Measurements from ENCODE around the gene ARL6IP6.

ARL6IP6 gene

GRCh38 chr2:152718076-152718908 lies at the start of gene ARL6IP6:
Gene ARL6IP6, plus strand, starts transcription at chr2:152718620. Its CDS starts 5 bp downstream, at chr2:152718625.
- DNase-seq (ENCODE audit: low spot score) = peak; percentile 89

- no peak for DNase-seq (ENCODE audit: low spot score)
Measured at GRCh38 chr2:152674334-152674733, 44.1 kb upstream of the ARL6IP6 start.

- DNase-seq (ENCODE audit: low spot score) = no peak
Measured at GRCh38 chr2:152676461-152676860, 42.0 kb upstream of the ARL6IP6 start.

GRCh38 chr2:152678808-152679207 lies 39.6 kb upstream of the ARL6IP6 start:
- DNase-seq (ENCODE audit: low spot score) = no peak

- DNase-seq (ENCODE audit: low spot score) = no peak
Measured at GRCh38 chr2:152682663-152683062, 35.8 kb upstream of the ARL6IP6 start.

- no peak for DNase-seq (ENCODE audit: low spot score)
Measured at GRCh38 chr2:152683400-152683799, 35.0 kb upstream of the ARL6IP6 start.

GRCh38 chr2:152686321-152686720 lies 32.1 kb upstream of the ARL6IP6 start:
- DNase-seq (ENCODE audit: low spot score) = no peak

- DNase-seq (ENCODE audit: low spot score) = no peak
Measured at GRCh38 chr2:152693033-152693432, 25.4 kb upstream of the ARL6IP6 start.

GRCh38 chr2:152694161-152694661 lies 24.2 kb upstream of the ARL6IP6 start:
- peak; percentile 39 for DNase-seq (ENCODE audit: low spot score)

GRCh38 chr2:152695763-152696162 lies 22.7 kb upstream of the ARL6IP6 start:
- DNase-seq (ENCODE audit: low spot score) = no peak

- no peak for DNase-seq (ENCODE audit: low spot score)
Measured at GRCh38 chr2:152696476-152696875, 21.9 kb upstream of the ARL6IP6 start.

GRCh38 chr2:152701198-152701597 lies 17.2 kb upstream of the ARL6IP6 start:
- DNase-seq (ENCODE audit: low spot score) = no peak

GRCh38 chr2:152706477-152707021 lies 11.9 kb upstream of the ARL6IP6 start:
- DNase-seq (ENCODE audit: low spot score) = no peak

GRCh38 chr2:152708742-152709141 lies 9.7 kb upstream of the ARL6IP6 start:
- no peak for DNase-seq (ENCODE audit: low spot score)

GRCh38 chr2:152710713-152711112 lies 7.7 kb upstream of the ARL6IP6 start:
- DNase-seq (ENCODE audit: low spot score) = no peak

- DNase-seq (ENCODE audit: low spot score) = no peak
Measured at GRCh38 chr2:152715112-152715511, 3.3 kb upstream of the ARL6IP6 start.

GRCh38 chr2:152715854-152716428 lies 2.5 kb upstream of the ARL6IP6 start:
- DNase-seq (ENCODE audit: low spot score) = peak; percentile 30

- no peak for DNase-seq (ENCODE audit: low spot score)
Measured at GRCh38 chr2:152716805-152717227, 1.6 kb upstream of the ARL6IP6 start.

GRCh38 chr2:152717228-152718075 lies 968 bp upstream of the ARL6IP6 start, which contains the start of gene PRPF40A:
Gene PRPF40A, minus strand, starts transcription at chr2:152717461. Its CDS starts 22 bp downstream, at chr2:152717439.
- peak; percentile 98 for DNase-seq (ENCODE audit: low spot score)

GRCh38 chr2:152718909-152719645 lies 657 bp downstream of the ARL6IP6 start:
- peak; percentile 71 for DNase-seq (ENCODE audit: low spot score)

GRCh38 chr2:152720794-152721193 lies 2.4 kb downstream of the ARL6IP6 start:
- no peak for DNase-seq (ENCODE audit: low spot score)

Measured in LoVo (cell line).